ENCODE measurements around the gene NR4A1.

Gene NR4A1

DNA sequence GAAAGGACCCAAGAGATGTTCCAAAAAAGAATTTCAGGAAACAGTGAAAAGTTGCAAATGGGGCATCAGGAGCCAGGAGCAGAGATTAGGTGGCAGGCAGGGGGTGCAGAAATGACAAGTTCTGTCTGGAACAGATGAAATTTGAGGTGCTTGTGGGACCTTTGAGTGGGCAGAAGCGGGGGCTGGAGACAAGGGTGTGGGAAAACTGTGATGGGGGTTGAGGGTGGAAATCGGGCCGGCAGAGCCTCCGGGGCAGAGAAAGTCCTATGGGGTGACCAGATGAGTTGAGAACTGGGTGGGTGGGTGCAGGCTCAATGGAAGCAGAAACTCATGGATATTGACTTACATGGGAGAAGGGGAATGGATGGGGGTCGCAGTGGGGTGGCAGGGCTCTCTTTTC is 1.6 kb upstream of the NR4A1 start:
- Histone ChIP-seq H3K9me2 (replicated peaks; ENCODE audit: low read depth, low read length) (no peaks in the 10 kb centered on the region), H3K9ac (ENCODE audit: low read depth, low read length, poor library complexity, severe bottlenecking) (no peak overlapping the region), H2AFZ (ENCODE audit: low read length) (no peak overlapping the region), H3F3A (ENCODE audit: low read depth) (no peaks in the 10 kb centered on the region), H3K79me2 (ENCODE audit: insufficient read depth, low read length) (no peaks in the 10 kb centered on the region), H3K4me3 (ENCODE audit: low read length, poor library complexity, severe bottlenecking) (no peak overlapping the region), H3K4me2 (ENCODE audit: low read depth, low read length, poor library complexity, severe bottlenecking) (peak overlapping the region; percentile 95), H3K9me3 (ENCODE audit: insufficient read depth, low read depth, low read length) (no peaks in the 10 kb centered on the region), H4K20me1 (ENCODE audit: insufficient read depth, low read length, poor library complexity, severe bottlenecking) (no peaks in the 10 kb centered on the region), H3K27me3 (ENCODE audit: insufficient read depth, low read length, poor library complexity, severe bottlenecking) (no peaks in the 10 kb centered on the region), H3K36me3 (ENCODE audit: insufficient read depth, low read length) (no peaks in the 10 kb centered on the region), H3K4me1 (ENCODE audit: insufficient read depth, low read length, poor library complexity, severe bottlenecking) (peaks cover 34% of the 10 kb centered on the region)
- TF ChIP-seq, protein P1, sequence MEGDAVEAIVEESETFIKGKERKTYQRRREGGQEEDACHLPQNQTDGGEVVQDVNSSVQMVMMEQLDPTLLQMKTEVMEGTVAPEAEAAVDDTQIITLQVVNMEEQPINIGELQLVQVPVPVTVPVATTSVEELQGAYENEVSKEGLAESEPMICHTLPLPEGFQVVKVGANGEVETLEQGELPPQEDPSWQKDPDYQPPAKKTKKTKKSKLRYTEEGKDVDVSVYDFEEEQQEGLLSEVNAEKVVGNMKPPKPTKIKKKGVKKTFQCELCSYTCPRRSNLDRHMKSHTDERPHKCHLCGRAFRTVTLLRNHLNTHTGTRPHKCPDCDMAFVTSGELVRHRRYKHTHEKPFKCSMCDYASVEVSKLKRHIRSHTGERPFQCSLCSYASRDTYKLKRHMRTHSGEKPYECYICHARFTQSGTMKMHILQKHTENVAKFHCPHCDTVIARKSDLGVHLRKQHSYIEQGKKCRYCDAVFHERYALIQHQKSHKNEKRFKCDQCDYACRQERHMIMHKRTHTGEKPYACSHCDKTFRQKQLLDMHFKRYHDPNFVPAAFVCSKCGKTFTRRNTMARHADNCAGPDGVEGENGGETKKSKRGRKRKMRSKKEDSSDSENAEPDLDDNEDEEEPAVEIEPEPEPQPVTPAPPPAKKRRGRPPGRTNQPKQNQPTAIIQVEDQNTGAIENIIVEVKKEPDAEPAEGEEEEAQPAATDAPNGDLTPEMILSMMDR (conservative IDR thresholded peaks at IDR 0.05; ENCODE audit: low read length): no peak

DNA sequence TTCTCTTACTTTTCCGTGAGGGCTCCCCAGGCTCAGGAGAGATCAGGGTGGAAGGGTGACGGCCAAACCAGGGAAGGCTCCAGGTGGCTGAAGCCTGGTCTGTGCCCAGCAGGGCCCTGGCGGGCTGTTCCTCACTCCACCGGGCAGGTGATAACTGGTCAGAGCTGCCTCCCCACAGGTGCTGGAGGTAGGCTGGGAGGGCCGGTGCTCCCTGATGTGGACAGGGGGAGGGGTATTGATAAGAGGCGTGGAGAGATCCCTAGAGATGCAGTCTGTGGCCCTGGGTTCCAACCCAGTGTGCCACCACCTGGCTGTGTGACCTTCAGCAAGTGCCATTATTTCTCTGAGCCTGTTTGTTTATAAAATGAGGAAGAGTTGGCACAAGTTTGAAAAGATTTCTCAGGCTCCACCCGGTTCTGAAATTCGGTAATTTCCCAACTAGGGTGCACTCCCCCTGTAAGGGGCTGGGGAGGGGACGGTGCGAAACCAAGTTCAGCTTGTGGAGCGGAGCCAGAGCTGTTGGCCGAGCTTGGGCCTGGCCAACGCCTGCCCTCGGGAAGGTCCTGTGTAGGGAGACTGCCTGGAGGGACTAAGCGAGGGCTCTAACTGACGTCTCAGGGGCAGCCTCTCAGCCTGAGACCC is 1.0 kb upstream of the NR4A1 start:
- Histone ChIP-seq H3K4me2 (ENCODE audit: low read depth, low read length, poor library complexity, severe bottlenecking) (peak overlapping the region; percentile 95), H3K27me3 (ENCODE audit: insufficient read depth, low read length, poor library complexity, severe bottlenecking) (no peaks in the 10 kb centered on the region), H3K79me2 (ENCODE audit: insufficient read depth, low read length) (no peaks in the 10 kb centered on the region), H2AFZ (ENCODE audit: low read length) (peak overlapping the region; percentile 97), H3K36me3 (ENCODE audit: insufficient read depth, low read length) (no peaks in the 10 kb centered on the region), H4K20me1 (ENCODE audit: insufficient read depth, low read length, poor library complexity, severe bottlenecking) (no peaks in the 10 kb centered on the region), H3K9ac (ENCODE audit: low read depth, low read length, poor library complexity, severe bottlenecking) (peak overlapping the region; percentile 84), H3K9me2 (replicated peaks; ENCODE audit: low read depth, low read length) (no peaks in the 10 kb centered on the region), H3K4me1 (ENCODE audit: insufficient read depth, low read length, poor library complexity, severe bottlenecking) (peaks cover 34% of the 10 kb centered on the region), H3K4me3 (ENCODE audit: low read length, poor library complexity, severe bottlenecking) (peak overlapping the region; percentile 85), H3F3A (ENCODE audit: low read depth) (no peaks in the 10 kb centered on the region), H3K9me3 (ENCODE audit: insufficient read depth, low read depth, low read length) (no peaks in the 10 kb centered on the region)
- TF ChIP-seq, protein P1 (conservative IDR thresholded peaks at IDR 0.05; ENCODE audit: low read length): no peak
- no peak for TF ChIP-seq EZH2phosphoT487 (IDR thresholded peaks at IDR 0.05; ENCODE audit: borderline replicate concordance)

DNA sequence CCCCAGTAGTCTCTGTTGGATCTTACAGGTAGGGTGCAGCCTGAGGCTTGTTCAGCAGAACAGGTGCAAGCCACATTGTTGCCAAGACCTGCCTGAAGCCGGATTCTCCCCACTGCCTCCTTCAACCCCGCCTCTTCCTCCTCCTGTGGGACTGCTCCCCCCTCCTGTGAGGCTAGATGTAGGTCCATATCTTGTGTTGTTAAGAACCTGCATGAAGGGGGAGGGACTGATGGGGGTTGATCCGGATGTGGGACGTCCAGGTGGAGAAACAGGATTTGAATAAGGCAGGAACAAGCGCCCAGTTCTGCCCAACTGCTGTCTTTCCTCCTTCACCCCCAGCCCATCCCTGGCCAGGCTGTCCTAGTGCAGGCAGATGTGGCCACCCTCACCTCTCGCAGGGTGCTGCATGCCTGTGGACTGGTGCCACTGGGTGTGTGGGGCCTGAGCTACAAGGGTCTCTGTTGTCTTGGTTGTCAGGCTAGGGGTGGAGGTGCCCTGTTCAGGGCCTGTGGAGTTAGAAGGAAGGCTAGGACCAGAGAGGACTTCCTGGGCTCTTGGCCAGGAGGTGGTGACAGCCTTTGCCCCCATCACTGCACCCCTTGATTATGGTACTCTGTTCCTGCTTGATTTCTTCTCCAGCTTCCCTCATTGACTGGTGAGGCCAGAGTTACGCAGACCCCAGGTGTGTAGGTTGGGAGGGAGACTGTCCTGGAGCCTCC is 1.4 kb downstream of the NR4A1 start:
- Histone ChIP-seq H3K9me2 (replicated peaks; ENCODE audit: low read depth, low read length) (no peaks in the 10 kb centered on the region), H3K79me2 (ENCODE audit: insufficient read depth, low read length) (no peaks in the 10 kb centered on the region), H3F3A (ENCODE audit: low read depth) (no peaks in the 10 kb centered on the region), H3K4me2 (ENCODE audit: low read depth, low read length, poor library complexity, severe bottlenecking) (peak overlapping the region; percentile 95), H3K9me3 (ENCODE audit: insufficient read depth, low read depth, low read length) (no peaks in the 10 kb centered on the region), H2AFZ (ENCODE audit: low read length) (no peak overlapping the region), H4K20me1 (ENCODE audit: insufficient read depth, low read length, poor library complexity, severe bottlenecking) (no peaks in the 10 kb centered on the region), H3K9ac (ENCODE audit: low read depth, low read length, poor library complexity, severe bottlenecking) (no peak overlapping the region), H3K4me1 (ENCODE audit: insufficient read depth, low read length, poor library complexity, severe bottlenecking) (peaks cover 23% of the 10 kb centered on the region), H3K4me3 (ENCODE audit: low read length, poor library complexity, severe bottlenecking) (no peak overlapping the region), H3K27me3 (ENCODE audit: insufficient read depth, low read length, poor library complexity, severe bottlenecking) (no peaks in the 10 kb centered on the region), H3K36me3 (ENCODE audit: insufficient read depth, low read length) (no peaks in the 10 kb centered on the region)
- TF ChIP-seq, protein P1 (conservative IDR thresholded peaks at IDR 0.05; ENCODE audit: low read length): no peak
- TF ChIP-seq EZH2phosphoT487 (IDR thresholded peaks at IDR 0.05; ENCODE audit: borderline replicate concordance): no peak
